Endothelial cell (in vitro differentiated cells): ENCODE data around the gene CAPSL. TPM values are rescaled to one million over a fixed set of nuclear protein-coding genes. Genes with fewer than 3 reads are reported as not detected.

ENCODE experiments used
- DNase-seq: peaks from one replicate; pipeline ENCODE4 v3.0.0; 2021; ENCODE audit warnings: low spot score
- H3K27ac Mint-ChIP-seq: one replicate; pipeline ENCODE4 v1.8.0; 2021; ENCODE audit warnings: mixed read lengths, inconsistent platforms; ENCODE audit not compliant: unreplicated experiment
- H3K27me3 Mint-ChIP-seq: one replicate; pipeline ENCODE4 v1.8.0; 2021; ENCODE audit warnings: mild to moderate bottlenecking, moderate library complexity, mixed read lengths, inconsistent platforms; ENCODE audit not compliant: unreplicated experiment
- H3K36me3 Mint-ChIP-seq: one replicate; pipeline ENCODE4 v1.8.0; 2021; ENCODE audit warnings: mild to moderate bottlenecking, low read depth, mixed read lengths, inconsistent platforms; ENCODE audit not compliant: unreplicated experiment
- H3K4me1 Mint-ChIP-seq: one replicate; pipeline ENCODE4 v1.8.0; 2021; ENCODE audit warnings: mild to moderate bottlenecking, mixed read lengths, inconsistent platforms; ENCODE audit not compliant: unreplicated experiment
- H3K4me3 Mint-ChIP-seq: one replicate; pipeline ENCODE4 v1.8.0; 2021; ENCODE audit warnings: mild to moderate bottlenecking, mixed read lengths, inconsistent platforms; ENCODE audit not compliant: unreplicated experiment
- H3K9me3 Mint-ChIP-seq: one replicate; pipeline ENCODE4 v1.8.0; 2021; ENCODE audit warnings: mixed read lengths, inconsistent platforms; ENCODE audit not compliant: unreplicated experiment
- CTCF ChIP-seq: fragments of 200-600 bp; sonication (generic); IDR thresholded peaks from one replicate; pipeline ENCODE4 v1.5.0; 2021; ENCODE audit warnings: antibody characterized with exemption; ENCODE audit not compliant: unreplicated experiment
- total RNA-seq: library from RNA; stranded (reverse); fragmentation: NEBNext Ultra II Directional; extraction: Animal tissue kit (Norgen Biotek cat#: 25700); gene quantifications from one replicate; pipeline ENCODE4 v1.2.1, GENCODE V29; 2021; ENCODE audit not compliant: unreplicated experiment

CAPSL gene
- total RNA-seq, 1 donor from 2014 or later, result not detected

- H3K27ac Mint-ChIP-seq, result no peak overlapping the region
- no peak overlapping the region for H3K4me3 Mint-ChIP-seq
- DNase-seq, result no peak
- no peaks in the 10 kb centered on the region for H3K36me3 Mint-ChIP-seq
- no peaks in the 10 kb centered on the region for H3K27me3 Mint-ChIP-seq
- no peak for TF ChIP-seq CTCF
- H3K9me3 Mint-ChIP-seq, result no peaks in the 10 kb centered on the region
- no peaks in the 10 kb centered on the region for H3K4me1 Mint-ChIP-seq
Measured at GRCh38 chr5:35878079-35878478, 60.3 kb downstream of the CAPSL start.

GRCh38 chr5:35877655-35878054 is 60.8 kb downstream of the CAPSL start:
- H3K27ac Mint-ChIP-seq, result no peak overlapping the region
- H3K9me3 Mint-ChIP-seq, result no peaks in the 10 kb centered on the region
- TF ChIP-seq CTCF, result no peak
- no peak overlapping the region for H3K4me3 Mint-ChIP-seq
- H3K4me1 Mint-ChIP-seq, result no peaks in the 10 kb centered on the region
- DNase-seq, result no peak
- no peaks in the 10 kb centered on the region for H3K27me3 Mint-ChIP-seq
- no peaks in the 10 kb centered on the region for H3K36me3 Mint-ChIP-seq

- DNase-seq, result no peak
- Mint-ChIP-seq H3K4me1 (no peaks in the 10 kb centered on the region), H3K4me3 (no peak overlapping the region), H3K36me3 (no peaks in the 10 kb centered on the region), H3K27ac (no peak overlapping the region), H3K9me3 (no peaks in the 10 kb centered on the region), H3K27me3 (no peaks in the 10 kb centered on the region)
- no peak for TF ChIP-seq CTCF
Measured at GRCh38 chr5:35876922-35877321, 61.5 kb downstream of the CAPSL start.

- DNase-seq, result no peak
- no peaks in the 10 kb centered on the region for H3K4me1 Mint-ChIP-seq
- no peaks in the 10 kb centered on the region for H3K27me3 Mint-ChIP-seq
- H3K36me3 Mint-ChIP-seq, result no peaks in the 10 kb centered on the region
- H3K9me3 Mint-ChIP-seq, result no peaks in the 10 kb centered on the region
- no peak for TF ChIP-seq CTCF
- no peak overlapping the region for H3K27ac Mint-ChIP-seq
- H3K4me3 Mint-ChIP-seq, result no peak overlapping the region
Measured at GRCh38 chr5:35876454-35876853, 62.0 kb downstream of the CAPSL start.

- no peak for TF ChIP-seq CTCF
- H3K36me3 Mint-ChIP-seq, result no peaks in the 10 kb centered on the region
Measured at GRCh38 chr5:35870605-35871004, 67.8 kb downstream of the CAPSL start.

More at GRCh38 chr5:35870605-35871004, 67.8 kb downstream of the CAPSL start:
- no peaks in the 10 kb centered on the region for H3K9me3 Mint-ChIP-seq
- H3K4me1 Mint-ChIP-seq, result no peaks in the 10 kb centered on the region
- H3K27me3 Mint-ChIP-seq, result no peaks in the 10 kb centered on the region
- no peak overlapping the region for H3K4me3 Mint-ChIP-seq
- no peak for DNase-seq
- H3K27ac Mint-ChIP-seq, result no peak overlapping the region
